ENCODE data around the gene NUBP2.

The NUBP2 gene, protein sequence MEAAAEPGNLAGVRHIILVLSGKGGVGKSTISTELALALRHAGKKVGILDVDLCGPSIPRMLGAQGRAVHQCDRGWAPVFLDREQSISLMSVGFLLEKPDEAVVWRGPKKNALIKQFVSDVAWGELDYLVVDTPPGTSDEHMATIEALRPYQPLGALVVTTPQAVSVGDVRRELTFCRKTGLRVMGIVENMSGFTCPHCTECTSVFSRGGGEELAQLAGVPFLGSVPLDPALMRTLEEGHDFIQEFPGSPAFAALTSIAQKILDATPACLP

DNA sequence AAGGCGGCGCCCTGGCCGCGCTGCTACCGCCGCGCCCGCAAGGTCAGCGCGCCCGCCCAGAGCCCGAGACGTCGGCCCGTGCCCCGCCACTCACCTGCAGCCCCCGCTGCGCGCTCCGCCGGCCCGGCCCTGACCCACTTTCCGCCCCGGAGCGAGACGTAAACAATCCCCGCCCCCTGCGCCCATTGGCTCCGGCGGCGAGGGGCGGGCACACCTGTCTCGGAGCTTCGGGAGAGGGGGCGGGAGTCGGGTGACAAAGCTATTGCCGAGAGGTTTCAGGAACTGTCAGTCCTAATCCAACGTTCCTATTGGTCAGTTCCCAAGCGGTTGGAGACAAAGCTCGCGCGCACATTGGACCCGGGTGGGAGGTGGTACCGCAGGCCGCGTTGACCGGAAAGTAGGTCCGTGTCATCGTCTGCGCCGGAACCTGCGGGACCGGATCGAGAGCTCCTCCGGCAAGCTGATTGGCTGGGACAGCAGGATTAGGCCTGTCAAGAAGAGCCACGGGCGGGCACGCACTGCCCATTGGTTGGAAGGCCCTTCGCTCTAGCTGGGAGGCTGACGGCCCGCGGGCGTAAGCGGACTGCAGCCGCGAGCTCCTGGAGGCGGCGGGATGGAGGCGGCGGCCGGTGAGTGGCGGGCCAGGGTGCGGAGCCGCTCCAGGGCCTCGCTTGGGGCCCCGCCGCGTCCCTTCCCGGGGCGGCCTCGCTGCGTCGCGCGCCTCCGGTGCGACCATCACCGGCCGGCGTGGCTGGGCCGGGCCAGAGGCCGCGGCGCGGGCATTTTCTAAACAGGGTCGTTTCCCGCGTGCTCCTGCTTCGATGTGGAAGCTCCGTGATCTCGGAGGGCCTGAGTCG lies at the start of gene NUBP2, which contains the start of gene SPSB3:
Gene NUBP2, plus strand, starts transcription at position 553 of the 857 bp plus-strand sequence. Its CDS starts 61 bp downstream, at position 614.
Gene SPSB3, minus strand, starts transcription at position 164 of the 857 bp plus-strand sequence. CDS start 1,088 bp downstream, outside the sequence.
- peak; percentile 100 for DNase-seq (ENCODE audit: low spot score)

DNA sequence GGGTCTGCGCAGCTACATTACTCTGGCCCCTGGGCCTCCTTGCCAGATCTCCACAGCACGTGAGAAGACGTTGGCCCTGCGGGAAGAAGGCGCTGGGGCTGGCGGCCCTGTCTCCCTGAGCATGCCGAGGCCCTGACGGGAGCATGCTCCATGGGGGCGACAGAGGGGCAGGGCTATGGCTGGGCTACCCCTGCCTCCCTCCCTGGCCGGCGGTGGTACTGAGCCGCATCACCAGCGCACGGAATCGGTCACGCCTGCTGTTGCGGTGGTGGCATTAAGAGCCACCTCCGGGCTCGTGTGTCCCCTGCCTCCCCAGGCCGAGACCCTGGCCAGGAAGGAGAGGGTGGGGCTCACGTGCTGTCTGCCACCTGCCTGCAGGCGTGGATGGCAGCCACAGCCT lies 48.6 kb upstream of the NUBP2 start:
- DNase-seq (ENCODE audit: low spot score): no peak

DNA sequence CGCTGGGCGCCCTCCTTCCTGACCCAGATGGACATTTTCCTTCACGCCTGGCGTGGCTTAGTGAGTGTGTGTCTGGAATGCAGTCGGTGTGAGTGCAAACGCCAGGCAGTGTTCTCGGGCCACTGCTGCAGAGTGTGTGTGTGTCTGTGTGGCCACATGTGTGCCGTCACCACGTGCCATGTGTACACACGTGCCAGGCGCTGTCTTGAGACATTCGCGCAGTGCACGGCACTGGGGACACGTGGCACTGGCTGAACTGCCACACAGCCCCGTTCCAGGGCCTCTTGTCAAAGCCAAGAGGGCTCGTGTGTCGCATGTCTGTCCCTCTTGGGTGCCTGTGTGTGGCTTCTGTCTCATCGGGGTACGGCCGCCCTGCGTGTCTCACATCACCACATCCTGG lies 47.9 kb upstream of the NUBP2 start:
- no peak for DNase-seq (ENCODE audit: low spot score)

DNA sequence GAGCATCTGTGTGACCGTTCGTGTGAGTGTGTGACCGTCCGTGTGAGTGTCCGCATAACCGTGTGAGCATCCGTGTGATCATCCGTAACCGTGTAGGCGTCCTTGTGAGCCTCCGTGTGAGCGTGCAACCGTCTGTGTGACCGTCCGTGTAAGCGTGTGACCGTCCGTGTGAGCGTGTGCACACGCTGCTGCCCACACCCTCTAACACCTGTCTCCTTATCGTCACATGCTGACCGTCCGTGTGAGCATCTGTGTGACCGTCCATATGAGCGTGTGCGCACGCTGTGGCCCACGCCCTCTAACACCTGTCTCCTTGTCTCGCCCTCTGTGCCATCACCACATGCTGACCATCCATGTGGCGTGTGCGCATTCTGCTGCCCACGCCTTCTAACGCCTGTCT lies 42.5 kb upstream of the NUBP2 start:
- no peak for DNase-seq (ENCODE audit: low spot score)

DNA sequence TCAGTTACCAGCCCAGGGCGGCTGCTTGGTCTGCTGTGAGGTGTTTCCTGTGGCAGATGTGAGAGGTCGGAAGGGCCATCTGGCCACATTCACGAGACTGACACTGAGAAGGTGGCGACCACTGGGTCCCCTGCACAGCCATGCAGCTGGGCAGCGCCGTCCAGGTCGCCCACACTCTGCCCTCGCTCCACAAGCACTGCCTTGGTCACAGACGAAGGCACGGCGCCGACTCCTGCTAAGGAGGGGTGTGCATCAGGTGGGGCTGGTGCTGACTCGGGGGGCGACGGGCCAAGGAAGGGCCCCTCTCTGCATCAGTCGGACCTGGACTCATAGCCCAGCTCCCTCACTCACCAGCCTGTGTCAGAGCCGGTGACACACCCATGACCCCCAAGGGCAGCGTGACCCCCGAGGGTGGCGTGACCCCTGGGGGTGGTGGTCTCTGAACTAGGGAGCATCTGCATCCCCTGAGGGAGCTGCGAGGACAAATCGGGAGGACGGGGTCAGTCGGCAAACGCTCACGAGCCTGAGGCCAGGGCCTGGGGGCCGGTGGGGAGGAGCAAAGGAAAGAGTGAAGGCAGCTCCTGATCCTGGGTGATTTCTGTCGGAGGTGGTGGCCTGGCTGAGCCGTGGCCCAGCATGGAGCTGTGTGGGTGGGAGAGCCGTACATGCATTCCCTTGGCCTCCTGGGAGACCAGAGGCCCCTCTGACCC lies 41.8 kb upstream of the NUBP2 start:
- no peak for DNase-seq (ENCODE audit: low spot score)

DNA sequence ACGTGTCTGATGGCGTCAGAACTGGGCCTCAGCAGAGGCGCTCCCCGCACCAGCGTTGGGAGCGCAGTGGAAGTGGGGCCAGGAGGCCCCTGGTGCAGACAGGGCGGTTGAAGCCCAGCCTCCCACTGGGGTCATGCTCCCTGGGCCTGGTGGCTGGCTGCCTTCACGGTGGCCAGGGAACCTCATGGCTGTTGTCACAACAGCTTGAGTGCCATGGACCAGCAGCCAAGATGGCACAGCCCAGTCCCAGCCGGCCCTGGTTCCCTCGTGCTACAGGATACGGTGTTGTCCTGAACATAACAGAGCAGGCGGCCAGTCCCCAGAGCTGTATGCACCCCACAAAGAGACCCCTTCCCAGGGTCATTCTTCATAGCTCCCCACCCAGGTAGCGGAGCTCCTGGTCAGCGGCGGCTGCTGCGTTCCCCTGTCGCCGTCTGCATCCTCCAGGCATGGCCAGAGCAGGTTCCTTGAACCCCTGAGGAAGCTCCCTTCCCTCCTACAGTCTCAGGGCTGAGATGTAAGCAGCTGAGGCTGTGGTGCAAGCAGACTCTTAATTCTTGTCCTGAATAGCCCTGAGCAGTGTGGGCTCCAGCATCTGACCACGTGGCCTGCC lies 41.1 kb upstream of the NUBP2 start:
- no peak for DNase-seq (ENCODE audit: low spot score)

DNA sequence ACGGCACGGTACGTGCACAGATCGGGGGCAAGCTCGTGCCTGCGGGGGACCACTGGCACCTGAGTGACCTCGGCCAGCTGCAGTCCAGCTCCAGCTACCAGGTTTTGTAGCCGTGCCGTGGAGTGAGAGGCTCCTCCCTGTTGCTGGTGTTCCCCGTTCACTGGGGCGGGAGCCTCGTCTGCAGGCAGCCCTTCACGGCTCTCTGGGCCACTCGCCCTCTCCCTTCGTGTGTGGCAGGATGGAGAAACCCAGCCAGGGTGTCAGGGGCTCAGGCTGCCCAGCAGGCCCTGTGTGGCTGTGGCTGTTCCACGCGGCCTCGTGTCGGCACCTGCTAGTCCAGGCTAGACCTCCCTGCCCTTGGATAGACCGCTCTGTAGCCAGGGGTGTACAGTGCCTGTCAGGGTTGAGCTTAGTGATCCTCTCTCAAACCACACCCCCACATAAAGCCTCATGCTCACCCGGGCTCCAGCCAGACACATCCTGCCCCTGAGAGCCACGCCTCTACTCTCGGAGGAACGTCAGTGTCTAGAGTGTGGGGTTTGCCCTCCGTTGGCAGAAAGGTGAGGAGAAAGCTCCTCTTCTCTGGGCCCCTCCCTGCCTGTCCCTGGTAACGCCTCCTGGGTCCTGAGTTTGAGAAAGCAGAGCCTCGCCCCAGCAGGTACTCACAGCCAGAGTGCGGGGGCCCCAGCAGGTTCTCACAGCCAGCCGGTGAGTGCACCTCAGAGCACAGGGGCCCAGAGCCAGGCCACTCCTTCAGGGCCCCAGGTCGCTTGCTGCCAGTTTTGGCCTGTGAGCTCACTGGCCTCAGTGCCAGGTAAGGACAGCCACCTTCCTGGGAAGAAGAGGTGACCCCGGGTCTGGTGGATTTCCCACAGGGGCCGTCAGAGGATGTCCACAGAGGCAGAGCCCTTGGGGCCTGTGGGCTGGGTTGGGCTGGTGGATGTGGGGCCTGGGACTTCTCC lies 39.1 kb upstream of the NUBP2 start:
- DNase-seq (ENCODE audit: low spot score): no peak

DNA sequence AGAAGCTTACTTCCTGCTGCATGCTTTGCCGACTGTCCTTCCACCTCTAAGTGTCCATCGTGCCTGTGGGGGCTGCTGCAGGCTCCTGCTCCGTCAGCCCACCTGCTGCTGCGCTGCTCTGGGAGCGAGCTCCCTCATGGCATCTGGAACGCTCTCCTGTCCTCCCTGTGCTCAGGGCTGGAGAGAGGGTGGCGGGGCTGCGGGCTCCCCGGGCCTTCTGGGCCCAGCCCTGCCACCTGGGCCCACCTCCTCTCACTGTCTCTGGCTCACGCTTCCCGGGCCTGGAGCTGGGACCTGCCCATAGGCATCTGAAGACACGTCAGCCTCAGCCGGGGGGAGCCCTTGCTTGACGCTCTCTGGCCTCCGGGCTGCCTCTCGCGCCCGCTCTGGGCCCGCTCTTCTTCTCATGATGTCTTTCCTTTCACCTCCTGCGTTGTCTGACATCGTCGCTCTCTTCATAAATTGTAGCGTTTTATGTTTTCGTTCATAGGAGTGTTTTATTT lies 38.4 kb upstream of the NUBP2 start:
- no peak for DNase-seq (ENCODE audit: low spot score)

DNA sequence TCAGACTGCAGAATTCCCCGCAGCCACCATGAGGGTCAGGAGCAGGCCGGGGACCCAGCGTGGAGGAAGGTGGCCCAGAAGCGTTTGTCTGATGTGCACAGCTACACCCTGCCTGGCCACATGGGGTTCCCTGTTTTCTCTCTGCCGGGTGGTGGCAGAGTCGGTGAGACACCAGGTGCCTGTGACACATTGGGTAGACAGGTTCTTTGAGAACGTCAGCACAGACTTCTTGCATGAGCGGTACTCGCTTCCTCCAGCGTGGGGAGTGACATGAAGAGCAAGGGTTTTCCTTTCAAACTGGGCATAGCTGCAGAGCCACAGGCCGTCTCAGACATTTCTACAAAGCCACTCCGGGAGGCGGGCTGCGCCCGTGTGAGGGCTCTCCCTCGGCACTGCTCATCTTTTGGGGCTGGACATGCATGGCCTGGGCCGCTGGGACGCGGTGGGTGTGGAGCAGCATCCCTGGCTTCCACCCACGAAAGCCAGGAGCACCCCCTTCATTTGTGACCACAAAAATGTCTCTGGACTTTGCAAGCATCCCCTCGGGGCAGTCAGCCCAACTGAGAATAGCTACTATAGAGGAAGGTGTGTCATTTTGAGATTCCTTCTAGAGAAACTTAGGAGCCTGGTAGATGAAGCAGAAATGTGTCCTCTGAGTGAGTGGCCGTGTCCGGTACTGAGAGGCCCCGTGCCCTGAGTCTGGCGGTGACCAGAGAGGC lies 37.4 kb upstream of the NUBP2 start:
- no peak for DNase-seq (ENCODE audit: low spot score)

DNA sequence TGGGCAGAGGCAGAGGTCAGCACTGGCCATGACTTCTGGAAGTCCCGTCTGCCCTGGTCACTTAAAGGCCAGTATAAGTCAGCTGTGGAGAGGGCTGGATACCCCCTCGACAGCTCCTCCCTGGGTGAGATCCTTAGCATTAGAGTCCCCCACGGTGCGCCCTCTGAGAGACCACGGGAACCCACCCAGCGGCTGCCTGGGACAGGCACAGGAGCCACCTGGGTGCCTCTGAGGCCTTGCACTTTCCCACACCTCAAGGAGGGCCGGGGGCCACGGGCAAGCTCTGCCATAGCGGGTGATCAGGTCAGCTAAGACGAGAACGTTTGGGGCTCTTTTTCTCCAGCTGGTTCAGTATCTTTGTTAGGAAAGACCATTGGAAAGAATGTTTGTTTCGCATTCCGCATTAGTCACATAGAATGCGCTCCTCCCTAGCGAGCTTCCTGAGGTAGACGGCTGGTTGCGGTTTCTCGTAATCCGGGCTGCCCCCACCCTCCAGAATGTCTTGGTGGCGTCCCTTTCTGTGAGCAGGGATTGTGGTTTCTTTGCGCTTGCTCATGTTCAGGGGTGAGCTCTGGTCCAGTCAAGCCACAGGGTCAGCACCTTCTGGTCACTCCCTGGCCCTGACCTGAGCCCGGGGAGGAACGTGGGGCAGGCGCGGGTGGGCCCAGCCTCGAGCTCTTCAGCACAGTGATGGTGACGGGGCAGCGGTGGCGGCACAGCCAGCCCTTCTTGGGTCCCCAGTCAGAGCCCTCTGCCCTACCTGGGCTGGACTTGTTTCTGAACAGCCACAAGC lies 36.7 kb upstream of the NUBP2 start:
- DNase-seq (ENCODE audit: low spot score): no peak

DNA sequence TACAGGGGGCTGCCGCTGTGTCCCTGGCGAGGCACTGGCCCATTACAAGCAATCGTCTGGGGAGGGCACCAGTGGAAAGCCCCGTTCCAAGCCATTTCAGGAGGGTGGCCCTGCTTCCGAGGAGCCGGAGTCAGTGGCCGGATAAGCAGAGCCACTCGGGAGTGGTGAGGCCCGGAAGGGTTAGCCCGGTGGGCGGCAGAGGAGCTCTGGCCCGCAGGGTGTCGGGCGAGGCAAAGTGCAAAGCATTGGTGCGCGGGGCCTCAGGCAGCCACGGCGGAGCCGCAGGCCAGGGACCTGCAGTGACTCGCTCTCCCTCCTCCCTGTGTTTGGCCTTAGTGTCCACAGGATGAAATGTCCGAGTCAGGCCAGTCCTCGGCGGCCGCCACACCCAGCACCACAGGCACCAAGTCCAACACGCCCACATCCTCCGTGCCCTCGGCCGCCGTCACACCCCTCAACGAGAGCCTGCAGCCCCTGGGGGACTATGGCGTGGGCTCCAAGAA lies 36.0 kb upstream of the NUBP2 start:
- no peak for DNase-seq (ENCODE audit: low spot score)

DNA sequence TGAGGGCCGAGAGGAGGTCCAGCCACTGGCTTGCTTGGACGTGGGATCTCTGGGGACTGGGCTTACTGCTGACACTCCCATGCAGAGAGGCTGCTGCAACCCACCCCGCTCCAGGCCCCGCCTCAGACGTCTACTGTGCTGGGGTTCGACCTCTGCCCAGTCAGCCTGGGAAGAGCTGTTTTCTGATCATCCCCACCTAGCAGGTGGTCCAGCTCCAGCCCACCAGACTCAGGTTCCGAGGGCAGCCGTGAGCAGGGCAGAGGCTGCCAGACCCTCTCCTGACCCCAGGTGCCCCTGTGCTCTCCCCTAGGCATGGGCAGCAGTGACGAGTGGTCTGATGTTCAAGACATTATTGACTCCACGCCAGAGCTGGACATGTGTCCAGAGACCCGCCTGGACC lies 34.8 kb upstream of the NUBP2 start:
- no peak for DNase-seq (ENCODE audit: low spot score)

DNA sequence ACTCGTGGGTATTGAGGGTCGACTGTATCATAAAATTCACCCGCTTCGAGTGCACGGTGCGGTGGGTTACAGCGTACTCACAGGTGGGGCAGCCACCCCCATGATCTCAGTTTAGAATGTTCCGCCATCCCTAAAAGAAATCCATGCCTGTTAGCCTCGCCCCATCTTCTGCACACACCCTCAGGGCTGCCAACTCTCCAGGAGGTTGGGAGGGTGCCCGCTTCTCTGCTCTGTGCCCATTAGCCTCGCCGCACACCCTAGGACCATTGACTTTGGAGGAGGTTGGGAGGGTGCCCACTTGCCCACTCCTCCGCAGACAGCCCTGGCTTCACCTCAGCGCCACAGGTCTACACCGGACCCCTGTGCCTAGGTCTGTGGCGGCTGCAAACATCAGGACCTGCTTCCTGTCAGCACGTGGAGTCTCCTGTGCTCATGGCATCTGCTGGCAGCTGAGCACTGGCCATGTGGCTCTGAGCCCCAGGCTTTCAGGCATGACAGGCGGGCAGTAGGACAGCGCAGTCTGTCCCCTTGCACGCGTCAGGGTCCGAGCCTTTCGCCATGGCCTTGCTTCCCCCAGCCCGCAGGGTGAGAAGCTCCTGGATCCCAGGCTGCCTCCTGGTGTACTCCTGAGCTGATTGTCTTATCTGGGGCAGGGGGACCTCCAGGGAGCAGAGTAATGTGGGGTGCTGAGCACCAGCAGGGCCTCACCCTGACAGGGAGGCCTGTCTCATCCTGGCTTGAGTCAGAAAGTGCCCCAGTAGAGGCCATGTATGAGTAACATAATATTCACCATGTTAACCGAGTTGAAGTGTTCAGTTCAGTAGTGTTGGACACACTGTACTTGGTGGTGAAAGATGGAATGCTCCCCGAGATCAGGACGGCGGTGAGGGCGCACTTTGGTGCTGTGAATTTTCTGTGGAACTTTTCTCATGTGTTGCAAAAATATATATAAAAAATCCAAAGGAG lies 33.3 kb upstream of the NUBP2 start:
- no peak for DNase-seq (ENCODE audit: low spot score)

DNA sequence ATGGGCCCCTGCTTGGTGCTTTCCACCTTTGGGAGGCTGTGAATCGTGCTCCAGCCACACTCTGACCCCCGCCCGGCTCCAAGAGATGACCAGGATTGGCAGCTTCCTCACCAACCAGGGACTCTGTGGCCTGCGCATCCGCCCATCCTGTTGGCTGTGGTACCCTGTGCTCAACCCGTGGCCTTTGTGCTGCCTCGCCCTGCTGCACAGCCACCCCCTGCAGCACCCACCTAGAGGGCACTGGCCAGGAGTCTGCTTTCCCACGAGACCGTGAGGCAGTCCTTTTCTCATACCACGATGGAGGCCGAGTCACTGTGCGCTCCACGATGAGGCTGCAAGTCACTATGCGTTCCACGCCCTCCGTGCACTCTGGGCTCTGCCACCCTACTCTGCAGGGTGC lies 30.8 kb upstream of the NUBP2 start:
- no peak for DNase-seq (ENCODE audit: low spot score)

DNA sequence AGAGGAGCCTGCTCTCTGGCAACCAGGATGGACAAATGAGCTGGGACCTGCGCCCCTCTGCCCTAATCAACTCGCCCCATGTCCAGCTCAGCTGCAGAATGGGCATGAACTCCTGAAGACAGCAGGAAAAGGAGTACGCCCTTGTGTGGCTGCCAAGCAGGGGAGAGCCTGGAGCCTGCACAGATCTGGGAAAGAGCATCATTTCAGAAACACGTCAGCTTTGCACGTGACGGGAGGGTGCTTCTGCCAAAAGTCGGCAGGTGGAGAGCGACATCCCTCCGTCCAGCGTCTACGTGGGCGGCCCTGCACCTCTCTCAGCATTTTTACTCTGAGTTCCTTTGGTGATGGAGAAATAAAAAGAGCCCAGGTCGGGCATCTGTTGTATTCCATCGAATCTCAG lies 29.9 kb upstream of the NUBP2 start:
- DNase-seq (ENCODE audit: low spot score): no peak

DNA sequence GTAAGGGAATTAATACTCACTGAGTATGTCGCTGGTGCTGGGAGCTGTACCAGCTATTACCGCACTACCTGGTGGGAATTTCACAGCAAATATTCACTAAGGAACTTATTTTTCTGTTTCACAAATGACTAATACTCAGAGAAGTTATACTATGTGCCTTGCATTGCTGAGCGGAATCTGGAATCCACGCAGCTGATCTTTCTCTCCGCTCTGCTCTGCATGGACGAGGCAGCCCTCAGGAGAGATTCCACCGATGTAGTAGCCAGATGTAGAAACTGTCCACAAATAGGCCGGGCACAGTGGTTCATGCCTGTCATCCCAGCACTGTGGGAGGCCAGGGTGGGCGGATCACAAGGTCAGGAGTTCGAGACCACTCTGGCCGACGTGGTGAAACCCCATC lies 28.6 kb upstream of the NUBP2 start:
- DNase-seq (ENCODE audit: low spot score): no peak

DNA sequence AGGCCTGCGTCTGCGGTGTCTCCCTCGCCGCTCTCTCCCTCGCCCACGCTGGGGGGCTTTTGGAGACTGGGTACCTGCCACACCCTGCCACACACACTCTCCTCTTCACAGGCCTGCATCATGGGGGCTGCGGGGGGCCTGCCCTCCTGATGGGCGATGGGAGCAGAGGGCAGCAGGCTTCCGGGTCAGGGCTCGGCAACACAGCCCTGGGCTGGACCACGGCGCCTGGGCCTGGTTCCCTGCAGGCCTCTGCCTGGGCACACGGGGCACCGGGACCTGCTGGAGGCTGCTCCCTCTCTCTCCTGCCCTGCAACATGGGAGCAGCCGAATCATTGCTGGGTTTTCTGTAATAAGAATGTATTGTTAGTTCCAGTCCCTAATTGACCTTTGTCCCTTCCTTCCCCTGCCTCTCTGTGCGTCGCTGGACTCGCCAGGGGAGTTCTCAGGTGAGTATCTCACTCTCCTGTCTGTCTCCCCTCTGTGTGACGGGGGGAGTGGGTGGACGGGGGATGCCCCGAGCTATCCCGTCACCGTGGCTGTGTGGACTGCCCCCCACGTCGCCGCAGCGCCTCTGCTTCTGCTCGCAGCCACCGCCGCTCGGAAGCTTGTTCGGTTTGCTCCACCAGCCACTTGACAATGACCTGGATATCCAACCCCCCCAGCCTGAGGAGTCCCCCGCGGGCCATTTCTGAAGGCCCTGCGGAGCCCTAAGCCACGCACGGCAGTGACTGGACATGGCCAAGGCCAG lies 24.9 kb upstream of the NUBP2 start:
- no peak for DNase-seq (ENCODE audit: low spot score)
